MM.1S (cell line): ENCODE results near the gene C19orf67.

Source experiments
- DNase-seq: peaks from one replicate; pipeline ENCODE4 v3.0.0-alpha.2; 2015
- H2AFZ ChIP-seq: fragments of 300-600 bp; sonication (generic); 2 replicates; pipeline ENCODE4 v1.6.0; 2016; ENCODE audit warnings: antibody characterized with exemption, low read length
- H3F3A ChIP-seq: fragments of 300-600 bp; sonication (generic); 2 replicates; pipeline ENCODE4 v1.6.1; 2016; ENCODE audit warnings: mild to moderate bottlenecking, antibody characterized with exemption, low read length, moderate library complexity, mixed read lengths; ENCODE audit not compliant: insufficient read depth
- H3K27ac ChIP-seq: fragments of 300-600 bp; sonication (generic); 2 replicates; pipeline ENCODE4 v1.5.1; 2016; ENCODE audit warnings: mild to moderate bottlenecking, low read length
- H3K27me3 ChIP-seq: fragments of 300-600 bp; sonication (generic); replicated peaks from 2 replicates; pipeline ENCODE4 v1.6.0; 2016; ENCODE audit warnings: low read length; ENCODE audit not compliant: insufficient read depth
- H3K36me3 ChIP-seq: fragments of 300-600 bp; sonication (generic); replicated peaks from 2 replicates; pipeline ENCODE4 v1.6.1; 2016; ENCODE audit warnings: mild to moderate bottlenecking, low read length, mixed read lengths; ENCODE audit not compliant: insufficient read depth
- H3K4me1 ChIP-seq: fragments of 300-600 bp; sonication (generic); 2 replicates; pipeline ENCODE4 v1.6.1; 2016; ENCODE audit warnings: low read length, mixed read lengths
- H3K4me2 ChIP-seq: fragments of 300-600 bp; sonication (generic); 2 replicates; pipeline ENCODE4 v1.6.0; 2016; ENCODE audit warnings: low read depth, low read length
- H3K4me3 ChIP-seq: fragments of 300-600 bp; sonication (generic); 2 replicates; pipeline ENCODE4 v1.5.1; 2016; ENCODE audit warnings: low read length, mixed read lengths
- H3K79me2 ChIP-seq: fragments of 300-600 bp; sonication (generic); 2 replicates; pipeline ENCODE4 v1.6.1; 2016; ENCODE audit warnings: mixed run types, low read length, mixed read lengths
- H3K9ac ChIP-seq: fragments of 300-600 bp; sonication (generic); 2 replicates; pipeline ENCODE4 v1.6.1; 2016; ENCODE audit warnings: low read length, mixed read lengths
- H3K9me2 ChIP-seq: fragments of 300-600 bp; sonication (generic); replicated peaks from 2 replicates; pipeline ENCODE4 v1.6.1; 2016; ENCODE audit warnings: mild to moderate bottlenecking, low read length, mixed read lengths; ENCODE audit not compliant: insufficient read depth
- H3K9me3 ChIP-seq: fragments of 300-600 bp; sonication (generic); replicated peaks from 2 replicates; pipeline ENCODE4 v1.6.1; 2016; ENCODE audit warnings: mild to moderate bottlenecking, low read length, mixed read lengths; ENCODE audit not compliant: insufficient read depth
- H4K20me1 ChIP-seq: fragments of 300-600 bp; sonication (generic); 2 replicates; pipeline ENCODE4 v1.6.1; 2016; ENCODE audit warnings: mild to moderate bottlenecking, low read length, moderate library complexity, mixed read lengths; ENCODE audit not compliant: insufficient read depth
- CTCF ChIP-seq: fragments of 300-600 bp; sonication (generic); IDR thresholded peaks from 2 replicates; pipeline ENCODE4 v1.5.1; 2016; ENCODE audit warnings: antibody characterized with exemption, low read length, mixed read lengths
- EZH2 ChIP-seq: fragments of 300-600 bp; sonication (generic); optimal IDR thresholded peaks from 2 replicates; pipeline ENCODE3; 2017; ENCODE audit warnings: low read depth, mild to moderate bottlenecking, antibody characterized with exemption, low read length, mixed read lengths
- EZH2phosphoT487 ChIP-seq: fragments of 300-600 bp; sonication (generic); IDR thresholded peaks from 2 replicates; pipeline ENCODE4 v1.6.1; 2018; ENCODE audit warnings: antibody characterized with exemption, low read length

The C19orf67 gene

GRCh38 chr19:14113762-14114414 is 28.3 kb upstream of the C19orf67 start:
- no peak overlapping the region for H3K27ac ChIP-seq
- H4K20me1 ChIP-seq: no peaks in the 10 kb centered on the region
- H3K79me2 ChIP-seq: peaks cover 59% of the 10 kb centered on the region
- H3K4me3 ChIP-seq: no peak overlapping the region
- H2AFZ ChIP-seq: no peak overlapping the region
- no peak overlapping the region for H3K9ac ChIP-seq
- TF ChIP-seq EZH2phosphoT487: no peak
- peak; percentile 48 for TF ChIP-seq CTCF
- no peak for TF ChIP-seq EZH2
- H3K27me3 ChIP-seq: no peaks in the 10 kb centered on the region
- H3K4me1 ChIP-seq: peaks cover 24% of the 10 kb centered on the region
- no peaks in the 10 kb centered on the region for H3K9me2 ChIP-seq
- no peaks in the 10 kb centered on the region for H3K36me3 ChIP-seq
- no peak for DNase-seq
- H3K4me2 ChIP-seq: no peak overlapping the region
- H3F3A ChIP-seq: peaks cover 9% of the 10 kb centered on the region
- no peaks in the 10 kb centered on the region for H3K9me3 ChIP-seq

GRCh38 chr19:14112809-14113385 is 27.3 kb upstream of the C19orf67 start:
- Histone ChIP-seq H3F3A (peaks cover 2% of the 10 kb centered on the region; the same call in 1 of the 2 replicates), H3K9me3 (no peaks in the 10 kb centered on the region), H3K36me3 (no peaks in the 10 kb centered on the region), H3K9ac (no peak overlapping the region), H3K4me1 (peaks cover 18% of the 10 kb centered on the region), H3K27me3 (no peaks in the 10 kb centered on the region), H3K4me3 (no peak overlapping the region), H3K79me2 (peaks cover 59% of the 10 kb centered on the region), H4K20me1 (no peaks in the 10 kb centered on the region), H2AFZ (no peak overlapping the region), H3K27ac (no peak overlapping the region), H3K4me2 (peak overlapping the region; percentile 2; the same call in 1 of the 2 replicates), H3K9me2 (no peaks in the 10 kb centered on the region)
- no peak for TF ChIP-seq EZH2
- no peak for TF ChIP-seq EZH2phosphoT487
- no peak for DNase-seq

- H3K4me1 ChIP-seq: peaks cover 18% of the 10 kb centered on the region
- no peaks in the 10 kb centered on the region for H3K9me3 ChIP-seq
- no peak overlapping the region for H3K27ac ChIP-seq
- no peaks in the 10 kb centered on the region for H3K9me2 ChIP-seq
- H3K27me3 ChIP-seq: no peaks in the 10 kb centered on the region
- H3K9ac ChIP-seq: no peak overlapping the region
- no peak for TF ChIP-seq EZH2phosphoT487
- H2AFZ ChIP-seq: no peak overlapping the region
- H3K36me3 ChIP-seq: no peaks in the 10 kb centered on the region
- peaks cover 2% of the 10 kb centered on the region; the same call in 1 of the 2 replicates for H3F3A ChIP-seq
- H3K4me2 ChIP-seq: peak overlapping the region; percentile 2; the same call in 1 of the 2 replicates
- peaks cover 58% of the 10 kb centered on the region for H3K79me2 ChIP-seq
- no peak overlapping the region for H3K4me3 ChIP-seq
- H4K20me1 ChIP-seq: no peaks in the 10 kb centered on the region
- DNase-seq: no peak
Measured at GRCh38 chr19:14112051-14112808, 26.6 kb upstream of the C19orf67 start.

GRCh38 chr19:14111486-14111885 is 25.9 kb upstream of the C19orf67 start:
- no peak for DNase-seq
- Histone ChIP-seq H3K79me2 (peaks cover 50% of the 10 kb centered on the region), H3F3A (peaks cover 2% of the 10 kb centered on the region; the same call in 1 of the 2 replicates), H3K4me3 (no peak overlapping the region), H3K27ac (no peak overlapping the region), H4K20me1 (no peaks in the 10 kb centered on the region), H2AFZ (no peak overlapping the region), H3K9ac (no peak overlapping the region), H3K4me2 (no peak overlapping the region), H3K4me1 (peaks cover 16% of the 10 kb centered on the region), H3K9me3 (no peaks in the 10 kb centered on the region), H3K9me2 (no peaks in the 10 kb centered on the region), H3K27me3 (no peaks in the 10 kb centered on the region), H3K36me3 (no peaks in the 10 kb centered on the region)
- TF ChIP-seq CTCF: no peak
- TF ChIP-seq EZH2phosphoT487: no peak
- TF ChIP-seq EZH2: no peak
